HG02970 (cell line): ENCODE data around the gene NR2C1.
"Not testable (repeated sequence)": the region's sequence is repeated elsewhere in the genome, so short reads cannot be mapped to it uniquely, and the experiment has no call there.

Experiments
- ATAC-seq: cut with Tn5 transposase; IDR thresholded peaks from one replicate; pipeline ENCODE4 v1.9.1; 2021; ENCODE audit warnings: mild to moderate bottlenecking, moderate library complexity, moderate number of reproducible peaks; ENCODE audit not compliant: unreplicated experiment, low FRiP score

NR2C1 gene

DNA sequence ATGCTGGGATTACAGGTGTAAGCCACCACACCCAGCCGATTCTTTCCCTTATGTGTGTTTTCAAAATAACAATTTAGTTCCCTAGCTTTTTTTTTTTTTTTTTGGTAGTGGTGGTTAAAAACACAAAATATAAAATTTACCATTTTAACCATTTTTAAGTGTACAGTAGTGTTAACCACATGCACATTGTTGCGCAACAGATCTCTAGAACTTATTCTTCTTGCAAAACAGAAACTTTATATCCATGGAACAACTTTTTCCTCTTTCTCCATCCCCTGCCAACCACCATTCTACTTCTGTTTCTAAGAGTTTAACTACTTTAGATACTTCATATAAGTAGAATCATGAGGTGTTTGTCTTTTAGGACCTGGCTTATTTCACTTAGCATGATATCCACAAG is 68.8 kb downstream of the NR2C1 start:
- no peak for ATAC-seq

DNA sequence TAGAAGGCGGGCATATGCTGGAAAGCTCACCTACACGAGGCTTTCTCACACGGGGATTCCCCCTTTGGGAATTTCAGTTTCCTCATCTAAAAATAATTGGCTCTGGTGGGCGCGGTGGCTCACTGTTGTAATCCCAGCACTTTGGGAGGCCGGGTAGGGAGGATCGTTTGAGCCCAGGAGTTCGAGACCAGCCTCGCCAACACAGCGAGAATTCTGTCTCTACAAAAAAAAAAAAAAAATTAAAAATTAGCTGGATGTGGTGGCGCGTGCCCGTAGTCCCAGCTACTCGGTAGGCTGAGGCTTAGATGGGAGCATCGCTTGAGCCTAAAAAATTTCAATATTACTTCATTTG is 69.5 kb downstream of the NR2C1 start:
- ATAC-seq = no peak

- peak; percentile 96 for ATAC-seq
Observed at GRCh38 chr12:95003213-95003920, 70.1 kb downstream of the NR2C1 start, which contains the start of gene NDUFA12. NDUFA12 (minus strand) TSS chr12:95003697; CDS start chr12:95003680, 17 bp downstream.

GRCh38 chr12:95002754-95003153 is 70.7 kb downstream of the NR2C1 start:
- no peak for ATAC-seq

DNA sequence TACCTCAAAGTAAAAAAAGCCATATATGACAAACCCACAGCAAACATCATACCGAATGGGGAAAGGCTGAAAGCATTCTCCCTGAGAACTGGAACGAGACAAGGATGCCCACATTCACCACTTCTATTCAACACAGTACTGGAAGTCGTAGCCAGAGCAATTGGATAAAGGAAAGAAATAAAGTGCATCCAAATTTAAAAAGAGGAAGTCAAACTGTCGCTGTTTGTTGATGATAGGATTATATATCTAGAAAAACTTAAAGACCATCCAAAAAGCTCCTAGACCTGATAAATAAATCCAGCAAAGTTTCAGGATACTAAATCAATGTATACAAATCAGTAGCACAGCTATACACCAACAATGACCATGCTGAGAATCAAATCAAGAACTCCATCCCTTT is 75.1 kb downstream of the NR2C1 start:
- no peak for ATAC-seq

GRCh38 chr12:94997726-94998125 is 75.7 kb downstream of the NR2C1 start:
- no peak for ATAC-seq

GRCh38 chr12:94997061-94997460 is 76.4 kb downstream of the NR2C1 start:
- ATAC-seq = no peak

DNA sequence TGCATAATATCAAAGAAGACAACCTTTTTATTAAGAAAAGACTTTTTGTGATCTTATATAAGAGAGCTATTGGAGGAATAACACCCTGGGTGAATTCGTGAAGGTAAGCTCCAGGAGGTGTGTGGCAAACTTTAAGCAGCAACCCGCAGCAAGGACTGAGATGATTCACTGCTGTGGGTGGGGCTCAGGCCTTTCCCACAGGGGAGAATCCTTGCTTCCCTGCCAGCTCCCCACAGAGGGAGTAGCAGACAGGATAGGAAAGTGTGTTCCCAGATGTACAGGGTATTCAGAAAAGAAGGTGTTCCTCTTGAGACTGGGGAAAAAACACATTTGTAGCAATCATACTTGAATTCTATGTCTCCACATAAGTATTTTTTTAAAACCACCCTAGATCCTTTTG is 79.1 kb downstream of the NR2C1 start:
- no peak for ATAC-seq

- ATAC-seq = not testable (repeated sequence)
Observed at GRCh38 chr12:94993855-94994254, 79.6 kb downstream of the NR2C1 start.

DNA sequence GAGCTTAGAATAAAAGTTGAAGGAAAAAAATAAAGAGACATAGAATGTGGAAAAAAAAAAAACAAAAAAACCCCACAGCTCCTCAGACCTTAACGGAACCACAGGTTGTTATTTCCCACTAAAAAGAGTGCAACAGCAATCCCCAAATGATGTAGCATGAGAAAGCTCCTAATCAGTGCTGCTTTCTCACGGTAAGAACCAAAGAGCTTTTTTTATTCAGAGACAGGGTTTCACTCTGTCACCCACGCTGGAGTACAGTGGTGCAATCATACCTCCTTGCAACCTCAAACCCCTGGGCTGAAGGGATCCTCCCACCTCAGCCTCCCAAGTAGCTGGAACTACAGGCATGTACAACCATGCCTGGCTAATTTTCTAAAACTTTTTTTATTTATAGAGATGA is 83.2 kb downstream of the NR2C1 start:
- ATAC-seq = no peak

DNA sequence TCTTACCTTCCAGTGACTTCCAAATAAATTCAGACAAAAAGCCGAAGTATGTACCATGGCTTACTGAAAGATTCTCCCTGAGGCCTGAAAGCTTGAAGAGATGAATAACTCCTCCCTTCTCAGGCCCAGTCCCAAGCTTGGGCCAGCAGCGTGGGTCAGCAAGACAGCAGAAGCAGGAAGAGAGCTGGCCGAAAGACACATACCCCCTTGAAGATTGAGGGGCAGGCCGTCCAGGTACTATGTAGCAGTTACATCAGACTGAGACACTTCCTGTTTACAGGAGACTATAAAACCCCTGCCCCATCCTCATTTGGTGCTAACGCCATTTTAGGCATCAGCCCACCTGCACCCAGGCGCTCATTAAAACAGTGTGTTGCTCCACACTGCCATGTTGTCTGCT is 84.9 kb downstream of the NR2C1 start:
- ATAC-seq = no peak

DNA sequence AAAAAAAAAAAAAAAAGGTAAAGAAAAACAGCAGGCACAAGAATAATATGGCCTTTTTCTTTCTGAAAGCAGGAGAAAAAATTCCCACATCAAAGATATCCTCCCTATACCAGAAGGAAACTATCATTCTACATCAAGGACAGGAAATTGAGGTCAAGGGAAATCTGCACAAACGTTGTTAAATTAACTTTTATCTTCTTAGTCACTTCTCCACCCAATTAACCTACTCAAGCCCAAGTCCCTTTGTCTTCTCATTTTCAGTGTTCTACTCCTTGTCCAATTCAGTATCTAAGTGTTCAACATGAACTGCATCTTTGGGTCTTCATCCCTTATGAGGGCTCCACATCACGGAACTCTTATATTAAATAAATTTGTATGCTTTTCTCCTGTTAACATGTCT is 85.6 kb downstream of the NR2C1 start:
- ATAC-seq = no peak

DNA sequence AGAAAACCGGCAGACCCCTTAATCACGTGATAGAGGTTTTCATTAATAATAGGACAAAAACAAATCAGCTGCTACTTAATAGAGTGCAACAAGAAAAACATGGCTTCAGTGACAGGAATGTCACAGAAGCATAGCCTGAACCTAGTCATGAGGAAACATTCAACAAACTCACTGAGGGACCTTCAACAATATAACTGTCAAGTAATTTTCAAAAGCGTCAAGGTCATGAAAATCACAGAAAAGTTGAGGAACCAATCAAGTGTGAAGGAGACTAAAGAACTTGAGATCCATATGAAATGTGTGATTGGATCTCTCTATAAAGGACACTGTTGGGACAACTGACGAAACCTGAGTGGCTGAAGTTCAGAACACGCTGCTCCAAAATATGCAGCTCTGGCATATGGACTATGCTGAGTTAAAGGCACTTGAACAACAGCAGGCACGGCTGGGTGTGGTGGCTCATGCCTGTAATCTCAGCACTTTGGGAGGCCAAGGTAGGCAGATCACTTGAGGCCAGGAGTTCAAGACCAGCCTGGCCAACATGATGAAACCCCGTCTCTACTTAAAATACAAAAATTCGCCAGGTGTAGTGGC is 86.2 kb downstream of the NR2C1 start:
- no peak for ATAC-seq

GRCh38 chr12:94985099-94985498 is 88.3 kb downstream of the NR2C1 start:
- ATAC-seq = not testable (repeated sequence)

- ATAC-seq = no peak
Observed at GRCh38 chr12:94983321-94983720, 90.1 kb downstream of the NR2C1 start.

- ATAC-seq = no peak
Observed at GRCh38 chr12:94982456-94982855, 91.0 kb downstream of the NR2C1 start.

GRCh38 chr12:94980577-94980976 is 92.8 kb downstream of the NR2C1 start:
- no peak for ATAC-seq

DNA sequence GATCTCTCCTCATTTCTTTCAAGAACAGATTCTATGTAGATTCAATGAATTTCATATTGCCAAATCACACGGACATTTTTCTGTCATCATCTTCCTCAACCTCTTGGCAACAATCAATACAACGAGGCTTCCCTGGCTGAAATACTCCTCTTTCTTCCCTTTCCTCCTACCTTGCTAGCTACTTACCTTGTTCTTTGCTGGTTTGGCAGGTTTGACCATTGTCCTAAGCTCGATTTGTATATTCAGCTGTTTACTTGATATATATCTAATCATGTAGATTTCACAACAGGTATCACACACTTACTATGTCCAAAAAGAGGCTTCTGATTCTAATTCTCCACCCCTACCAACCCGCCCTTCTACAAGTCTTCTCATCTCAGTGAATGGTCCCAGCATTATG is 93.5 kb downstream of the NR2C1 start:
- ATAC-seq = no peak

DNA sequence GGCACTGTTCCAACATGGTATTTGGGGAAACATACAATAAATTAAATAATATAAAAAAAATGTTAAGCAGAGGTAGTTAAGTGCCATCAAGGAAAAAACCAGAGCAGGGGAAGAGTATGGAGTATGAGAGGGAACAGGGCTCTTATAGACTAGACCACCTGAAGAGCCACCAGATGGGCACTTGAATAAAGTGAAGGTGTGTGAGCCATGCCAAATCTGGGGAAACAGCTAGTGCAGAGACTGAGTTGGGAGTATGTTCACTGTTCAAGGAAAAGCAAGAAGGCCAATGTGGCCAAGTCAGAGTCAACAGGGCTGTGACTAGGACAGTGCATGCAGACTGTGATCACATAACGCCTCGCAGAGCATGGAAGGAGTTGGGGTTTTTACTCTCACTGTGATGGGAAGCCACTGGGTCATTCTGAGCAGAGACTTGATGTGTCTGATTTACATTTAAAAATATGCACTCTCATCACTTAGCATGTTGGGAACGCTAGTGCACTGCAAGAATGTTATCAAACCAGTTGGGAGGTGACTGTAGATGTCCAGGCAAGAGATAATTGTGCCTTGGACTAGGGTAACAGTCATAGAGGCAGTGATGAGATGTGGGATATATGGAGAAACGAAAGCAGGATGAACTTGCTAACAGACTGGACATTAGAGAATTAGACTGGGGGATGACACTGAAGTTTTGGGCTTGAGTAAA is 95.5 kb downstream of the NR2C1 start:
- no peak for ATAC-seq

DNA sequence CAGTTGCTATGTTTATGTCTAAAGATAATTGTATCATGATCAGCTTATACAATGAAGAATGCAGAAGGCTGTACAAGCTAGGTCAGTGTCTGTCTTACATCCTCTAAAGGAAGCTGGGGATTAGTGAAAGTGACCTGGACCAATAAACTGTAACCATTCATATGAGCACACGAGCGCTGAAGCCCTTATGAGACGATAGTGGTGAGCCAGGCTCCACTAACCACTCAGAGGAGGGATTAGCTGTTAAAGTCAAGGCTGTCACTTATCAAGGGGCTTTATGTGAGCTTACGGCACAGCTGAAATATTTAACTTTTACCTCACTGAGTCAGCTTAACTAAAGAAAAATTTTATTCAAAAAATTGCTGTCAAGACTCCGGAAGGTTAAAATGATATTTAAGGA is 100.2 kb downstream of the NR2C1 start:
- ATAC-seq = no peak

GRCh38 chr12:94972795-94973194 is 100.6 kb downstream of the NR2C1 start:
- no peak for ATAC-seq

GRCh38 chr12:94971923-94972322 is 101.5 kb downstream of the NR2C1 start:
- ATAC-seq = no peak
